ENCODE results near the gene CNTNAP2.

- no peak for TF ChIP-seq CTCF (IDR thresholded peaks at IDR 0.05)
- TF ChIP-seq POLR2A (IDR thresholded peaks at IDR 0.05) = no peak
Measured at GRCh38 chr7:147279964-147280374, 1163.4 kb downstream of the CNTNAP2 start.
